ENCODE results near the gene SDR42E2.
"Not testable (repeated sequence)": the region's sequence is repeated elsewhere in the genome, so short reads cannot be mapped to it uniquely, and the experiment has no call there.

SDR42E2 gene

DNA sequence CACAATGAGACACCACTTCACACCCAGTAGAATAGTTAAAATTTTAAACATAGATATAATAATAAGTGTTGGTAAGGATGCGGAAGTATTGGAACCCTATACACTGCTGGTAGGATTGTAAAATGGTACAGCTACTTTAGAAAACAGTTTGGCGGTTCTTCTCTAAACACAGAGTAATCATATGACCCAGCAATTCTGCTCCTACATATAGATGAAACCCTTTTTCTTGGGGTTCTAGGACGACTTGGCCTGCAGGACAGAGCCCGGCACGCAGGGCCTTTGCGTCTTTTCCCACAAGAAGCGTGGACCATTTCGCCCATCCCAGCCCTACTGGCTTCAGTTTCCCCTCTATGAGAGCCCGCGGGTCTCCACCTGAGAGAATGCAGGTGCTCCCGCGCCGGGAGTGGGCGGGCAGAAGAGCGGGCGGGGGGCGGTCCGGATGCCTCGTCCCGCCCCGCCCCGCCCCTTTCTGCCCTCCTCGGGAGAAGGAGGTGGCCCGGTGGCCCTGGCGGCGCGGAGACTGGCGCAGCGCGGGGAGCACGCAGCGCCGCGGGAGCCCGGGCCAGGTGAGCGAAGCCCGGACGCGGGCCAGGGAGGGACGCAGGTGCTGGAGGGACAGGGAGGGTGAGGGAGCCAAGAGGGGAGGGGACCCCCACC is at the start of gene SDR42E2:
SDR42E2 (plus strand) TSS at position 508 of the 657 bp plus-strand sequence. CDS start 3,077 bp downstream, outside the sequence.
- no peak for DNase-seq

- DNase-seq: no peak
These were observed 46.1 kb upstream of the SDR42E2 start for GRCh38 chr16:22116095-22116700.

DNA sequence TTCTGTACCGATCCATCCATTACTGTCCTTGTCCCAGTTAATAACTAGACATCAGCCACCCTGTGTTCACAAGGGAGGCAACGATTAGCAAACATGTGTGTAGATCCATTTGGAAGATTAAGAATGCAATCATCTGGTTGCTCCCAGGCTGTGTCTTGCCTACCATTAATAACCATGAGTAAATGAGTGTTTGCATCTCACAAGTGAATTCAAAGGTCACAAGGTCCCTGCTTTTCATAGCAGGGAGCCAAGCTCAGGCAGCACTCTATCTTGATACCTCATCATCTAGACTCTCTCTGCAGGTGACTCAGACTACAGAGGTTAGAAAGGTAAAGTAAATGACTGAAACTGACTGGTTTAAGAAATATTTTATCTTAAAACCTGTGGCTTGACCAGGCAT is 44.7 kb upstream of the SDR42E2 start:
- no peak for DNase-seq

GRCh38 chr16:22120440-22120839 is 41.9 kb upstream of the SDR42E2 start:
- no peak for DNase-seq

DNA sequence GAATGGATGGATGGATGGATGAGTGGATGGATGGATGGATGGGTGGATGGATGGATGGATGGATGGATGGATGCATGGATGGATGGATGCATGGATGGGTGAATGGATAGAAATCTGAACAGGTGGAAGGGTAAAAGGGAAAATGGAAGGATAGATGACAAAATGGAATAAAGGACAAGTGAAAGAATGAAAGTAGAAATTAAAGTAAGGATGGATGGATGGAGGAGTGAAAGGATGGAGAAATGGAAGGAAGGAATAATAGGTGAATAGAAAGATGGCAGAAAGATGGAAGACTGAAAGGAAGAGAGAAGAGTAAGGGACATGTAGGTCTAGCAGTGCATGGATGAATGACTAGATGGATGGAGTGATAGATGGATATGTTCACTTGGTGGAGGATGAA is 40.1 kb upstream of the SDR42E2 start:
- no peak for DNase-seq

- no peak for DNase-seq
These were observed 39.2 kb upstream of the SDR42E2 start for GRCh38 chr16:22123146-22123545.

GRCh38 chr16:22123759-22124490 is 38.4 kb upstream of the SDR42E2 start:
- no peak for DNase-seq

DNA sequence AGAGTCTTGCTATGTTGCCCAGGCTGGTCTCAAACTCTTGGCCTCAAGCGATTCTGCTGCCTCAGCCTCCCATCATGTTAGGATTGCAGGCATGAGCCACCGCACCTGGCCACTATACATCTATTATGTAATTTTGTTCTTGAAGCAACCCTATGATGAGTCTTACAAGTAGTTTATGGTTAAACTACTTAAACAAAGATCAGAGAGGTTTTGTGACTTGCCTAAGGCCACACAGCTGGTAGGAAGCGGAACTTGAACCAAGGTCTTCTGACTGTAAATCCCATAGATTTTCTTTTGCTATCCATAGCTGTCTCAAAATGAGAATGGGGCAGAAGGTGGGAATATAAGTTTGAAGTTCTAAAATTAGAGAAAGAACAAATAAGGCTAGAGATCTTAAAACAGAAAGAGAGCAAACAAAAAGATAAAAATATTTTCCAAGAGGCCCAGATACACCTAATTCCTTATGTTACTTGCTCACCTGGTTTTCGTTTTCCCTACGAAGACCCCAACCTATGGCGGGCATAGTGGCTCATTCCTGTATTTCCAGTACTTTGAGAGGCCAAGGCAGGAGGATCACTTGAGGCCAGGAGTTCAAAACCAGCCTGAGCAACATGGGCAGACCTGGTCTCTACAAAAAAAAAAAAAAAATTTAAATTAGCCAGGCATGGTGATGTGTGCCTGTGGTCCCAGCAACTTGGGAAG is 37.6 kb upstream of the SDR42E2 start:
- DNase-seq: no peak

- no peak for DNase-seq
These were observed 36.2 kb upstream of the SDR42E2 start for GRCh38 chr16:22126037-22126558.

- not testable (repeated sequence) for DNase-seq
These were observed 33.8 kb upstream of the SDR42E2 start for GRCh38 chr16:22128537-22128936.

- no peak for DNase-seq
These were observed 31.8 kb upstream of the SDR42E2 start for GRCh38 chr16:22130528-22130927.

DNA sequence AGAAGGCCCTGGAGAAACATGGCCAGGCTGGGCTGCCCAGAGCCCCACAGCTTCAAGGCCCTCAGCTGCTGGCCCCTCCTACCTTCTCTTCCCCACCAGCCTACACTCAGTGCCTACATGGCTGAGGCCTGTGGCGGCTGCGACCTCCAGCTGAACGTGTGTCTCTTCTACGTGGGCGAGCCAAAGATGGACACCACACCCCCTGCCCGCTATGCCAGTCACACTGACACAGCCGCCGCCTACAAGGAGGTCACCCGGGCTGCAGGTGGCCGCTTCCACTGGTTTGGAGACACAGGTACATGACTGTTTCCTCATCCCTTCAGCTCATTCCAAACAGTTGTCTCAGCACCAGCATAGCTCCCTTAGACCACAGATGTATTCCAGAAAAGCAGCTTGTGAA is 29.5 kb upstream of the SDR42E2 start:
- no peak for DNase-seq

- no peak for DNase-seq
These were observed 23.8 kb upstream of the SDR42E2 start for GRCh38 chr16:22138482-22138881.

GRCh38 chr16:22139008-22139407 is 23.3 kb upstream of the SDR42E2 start:
- no peak for DNase-seq

GRCh38 chr16:22139732-22140131 is 22.6 kb upstream of the SDR42E2 start:
- no peak for DNase-seq

DNA sequence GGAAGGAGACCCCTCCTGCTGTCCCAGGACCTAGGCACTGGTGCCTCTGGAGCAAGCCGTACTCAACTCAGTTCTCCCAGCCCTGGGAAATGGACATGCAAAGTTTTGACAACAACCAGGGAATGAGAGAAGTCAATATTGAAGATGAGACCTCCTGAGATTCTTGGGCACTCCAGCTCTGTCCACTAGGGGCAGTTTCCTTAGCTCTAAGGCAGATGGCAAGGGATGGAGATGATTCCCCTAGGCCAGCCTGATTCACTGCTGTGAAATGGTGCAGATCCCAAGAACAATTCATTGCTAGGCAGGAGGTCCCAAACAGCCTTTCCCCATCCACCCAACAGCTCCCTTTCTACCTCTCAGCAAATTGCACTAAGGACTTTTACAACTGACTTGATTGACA is 20.5 kb upstream of the SDR42E2 start:
- DNase-seq: no peak

DNA sequence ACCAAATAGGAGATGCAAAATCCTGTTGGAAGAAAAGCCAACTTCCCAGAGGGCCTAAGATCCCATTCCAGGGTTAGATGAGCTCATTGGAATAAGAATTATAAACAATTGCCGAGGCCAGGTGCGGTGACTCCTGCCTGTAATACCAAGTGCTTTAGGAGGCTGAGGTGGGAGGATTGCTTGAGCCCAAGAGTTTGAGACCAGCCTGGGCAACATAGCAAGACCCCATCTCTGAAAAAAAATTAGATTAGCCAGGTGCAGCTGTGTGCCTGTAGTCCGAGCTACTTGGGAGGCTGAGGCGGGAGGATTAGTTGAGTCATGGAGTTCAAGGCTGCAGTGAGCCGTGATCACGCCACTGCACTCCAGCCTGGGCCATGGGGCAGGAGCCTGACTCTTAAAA is 17.8 kb upstream of the SDR42E2 start:
- no peak for DNase-seq

GRCh38 chr16:22147853-22148252 is 14.5 kb upstream of the SDR42E2 start:
- no peak for DNase-seq

GRCh38 chr16:22151246-22151998 is 10.9 kb upstream of the SDR42E2 start:
- no peak for DNase-seq

DNA sequence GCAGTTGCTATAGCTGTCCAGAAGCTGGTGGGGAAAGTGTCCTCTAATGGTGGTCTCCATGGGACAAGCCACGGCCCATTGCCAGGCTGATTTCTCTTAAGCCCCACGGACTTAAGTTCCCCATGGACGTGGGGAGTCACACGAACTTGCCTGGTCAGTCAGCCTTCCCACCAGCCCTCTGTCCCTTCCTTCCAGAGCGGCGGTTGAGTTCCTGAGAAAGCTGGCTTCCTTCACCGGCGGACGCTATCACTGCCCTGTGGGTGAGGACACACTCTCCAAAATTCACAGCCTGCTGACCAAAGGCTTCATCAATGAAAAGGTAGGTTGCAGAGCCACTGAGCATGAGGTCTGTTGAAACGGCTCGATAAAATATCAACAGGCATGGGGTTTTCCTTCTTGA is 10.0 kb upstream of the SDR42E2 start:
- DNase-seq: no peak

DNA sequence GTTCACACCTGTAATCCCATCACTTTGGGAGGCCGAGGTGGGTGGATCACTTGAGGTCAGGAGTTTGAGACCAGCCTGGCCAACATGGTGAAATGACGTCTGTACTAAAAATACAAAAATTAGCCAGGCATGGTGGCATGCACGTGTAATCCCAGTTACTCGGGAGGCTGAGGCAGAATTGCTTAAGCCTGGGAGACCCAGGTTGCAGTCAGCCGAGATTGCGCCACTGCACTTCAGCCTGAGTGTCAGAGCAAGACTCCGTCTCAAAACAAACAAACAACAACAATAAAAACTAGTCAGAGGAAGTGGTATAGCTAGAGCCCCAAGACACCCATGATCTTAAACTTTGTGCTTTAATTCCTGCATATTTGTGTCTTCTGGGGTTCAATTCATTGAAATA is 9.2 kb upstream of the SDR42E2 start:
- not testable (repeated sequence) for DNase-seq

DNA sequence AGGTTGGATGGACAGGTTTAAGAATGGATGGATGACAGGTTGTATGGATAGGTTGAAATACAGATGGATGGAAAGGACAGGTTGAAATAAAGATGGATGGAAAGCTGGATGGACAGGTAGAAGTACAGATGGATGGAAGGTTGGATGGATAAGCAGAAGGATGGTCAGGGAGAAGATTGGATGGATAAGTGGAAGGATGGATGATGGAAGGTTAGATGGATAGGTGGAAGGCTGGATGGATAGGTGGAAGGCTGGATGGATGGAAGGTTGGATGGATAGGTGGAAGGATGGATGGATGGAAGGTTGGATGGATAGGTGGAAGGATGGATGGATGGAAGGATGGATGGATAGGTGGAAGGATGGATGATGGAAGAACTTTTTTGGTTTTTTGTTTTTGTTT is 905 bp upstream of the SDR42E2 start:
- DNase-seq: no peak

DNA sequence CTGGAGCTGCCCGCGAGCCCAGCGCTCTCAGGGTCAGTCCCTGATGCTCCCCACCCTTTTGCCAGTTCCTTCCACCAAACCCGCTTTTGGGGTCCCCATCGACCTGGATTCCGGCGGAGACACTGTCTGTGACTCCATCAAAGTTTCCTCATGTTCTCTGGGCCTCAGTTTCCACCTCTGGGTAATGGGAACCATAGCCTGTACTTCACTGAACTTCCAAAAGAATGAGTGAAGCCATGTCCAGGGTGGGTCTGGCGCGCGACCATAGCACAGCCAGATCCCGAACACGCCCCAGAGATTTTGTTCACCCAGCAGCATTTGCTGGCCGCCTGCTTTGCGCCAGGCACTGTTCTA is 327 bp downstream of the SDR42E2 start:
- DNase-seq: no peak

Data from DMS153 (cell line).